Measurements from ENCODE around the gene DUOX2.
"Not testable (repeated sequence)": the region's sequence is repeated elsewhere in the genome, so short reads cannot be mapped to it uniquely, and the experiment has no call there.

Gene DUOX2

DNA sequence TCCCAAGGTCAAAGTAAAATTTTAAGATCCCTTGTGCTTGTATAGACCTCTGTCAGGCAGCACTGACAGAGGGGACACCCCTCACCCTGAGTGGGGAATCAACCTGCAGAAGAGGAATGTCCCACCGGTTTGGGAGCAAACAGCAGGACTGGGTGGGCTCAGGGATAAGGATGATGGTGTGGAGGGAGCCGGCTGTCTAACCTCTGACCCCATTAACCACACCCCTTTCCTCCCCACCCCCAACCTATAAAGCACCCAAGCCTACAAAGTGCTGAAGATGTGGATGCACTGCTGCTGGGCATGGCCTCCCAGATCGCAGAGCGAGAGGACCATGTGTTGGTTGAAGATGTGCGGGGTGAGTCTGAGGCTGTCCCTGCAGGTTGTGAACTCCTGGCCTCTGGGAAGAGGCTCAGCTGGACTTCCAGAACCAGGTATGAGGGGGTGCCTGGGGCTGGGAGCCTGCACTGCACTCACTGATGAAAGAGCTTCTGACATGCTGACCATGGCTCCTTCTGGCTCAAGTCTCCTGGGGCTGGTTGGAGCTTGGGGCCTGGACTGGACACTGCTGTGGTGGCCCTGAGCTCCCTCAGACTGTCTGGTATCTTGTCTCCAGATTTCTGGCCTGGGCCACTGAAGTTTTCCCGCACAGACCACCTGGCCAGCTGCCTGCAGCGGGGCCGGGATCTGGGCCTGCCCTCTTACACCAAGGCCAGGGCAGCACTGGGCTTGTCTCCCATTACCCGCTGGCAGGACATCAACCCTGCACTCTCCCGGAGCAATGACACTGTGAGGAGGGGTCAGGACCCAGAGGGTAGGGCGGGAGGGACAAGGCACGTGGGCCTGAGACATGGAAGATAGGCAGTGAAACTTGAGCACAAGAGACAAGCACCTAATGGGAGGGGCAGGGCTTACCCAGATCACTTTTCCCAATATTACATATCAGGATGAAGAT is 25.1 kb upstream of the DUOX2 start:
- DNase-seq, result no peak

DNA sequence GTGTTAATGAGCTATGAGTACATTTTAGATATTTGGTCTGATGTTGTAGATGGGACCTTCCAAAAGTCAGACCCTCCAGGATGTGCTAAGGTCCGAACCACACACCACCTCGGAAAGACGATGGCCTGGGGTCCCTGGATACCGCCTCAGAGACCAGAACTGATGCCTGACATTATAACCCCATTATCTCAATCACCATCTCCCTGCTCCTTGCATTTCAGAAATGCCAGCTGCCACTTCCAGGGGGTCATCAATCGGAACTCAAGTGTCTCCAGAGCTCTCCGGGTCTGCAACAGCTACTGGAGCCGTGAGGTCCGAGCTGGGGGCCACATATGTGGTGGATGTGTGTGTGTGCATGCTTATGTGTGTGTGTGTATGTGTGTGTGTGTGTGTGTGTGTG is 23.7 kb upstream of the DUOX2 start:
- no peak for DNase-seq

DNA sequence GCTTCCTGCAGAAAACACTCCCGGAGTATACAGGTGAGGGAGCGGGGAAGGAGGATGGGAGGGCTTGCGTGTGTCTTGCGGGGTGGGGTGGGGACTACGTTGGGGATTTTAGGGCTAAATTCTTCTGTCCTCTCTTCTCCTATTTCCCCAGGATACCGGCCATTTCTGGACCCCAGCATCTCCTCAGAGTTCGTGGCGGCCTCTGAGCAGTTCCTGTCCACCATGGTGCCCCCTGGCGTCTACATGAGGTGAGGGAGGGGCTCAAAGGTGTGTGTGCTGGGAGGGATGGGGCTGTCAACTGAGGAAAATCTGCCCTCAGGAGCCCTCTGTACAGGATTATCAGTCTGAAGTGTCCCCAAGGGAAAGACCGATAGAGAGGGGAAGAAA is 22.4 kb upstream of the DUOX2 start:
- DNase-seq, result no peak

DNA sequence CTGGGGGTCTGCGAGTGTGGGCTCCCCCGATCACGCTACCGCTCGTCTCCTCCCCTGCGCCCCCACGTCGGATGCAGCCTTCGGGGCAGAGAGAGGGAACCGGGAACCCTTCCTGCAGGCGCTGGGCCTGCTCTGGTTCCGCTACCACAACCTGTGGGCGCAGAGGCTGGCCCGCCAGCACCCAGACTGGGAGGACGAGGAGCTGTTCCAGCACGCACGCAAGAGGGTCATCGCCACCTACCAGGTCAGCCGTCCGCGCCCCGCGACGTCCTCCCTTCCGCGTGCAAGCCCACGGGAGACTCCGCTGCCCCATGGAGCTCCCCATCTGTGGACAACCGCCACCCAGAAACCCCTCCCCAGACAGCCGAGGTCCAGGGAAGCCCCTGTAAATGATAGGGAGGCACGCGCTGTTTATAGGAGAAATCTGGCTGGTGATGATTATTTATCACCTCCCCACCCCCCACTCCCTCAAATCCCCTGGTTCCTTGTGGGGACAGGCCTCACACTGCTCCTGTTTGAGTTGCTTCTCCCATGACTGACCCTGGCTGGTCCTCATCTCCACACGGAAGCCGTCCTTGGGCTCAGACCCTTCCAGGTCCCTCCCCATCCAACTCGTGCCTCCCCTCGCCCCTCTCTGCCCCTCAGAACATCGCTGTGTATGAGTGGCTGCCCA is 21.9 kb upstream of the DUOX2 start:
- not testable (repeated sequence) for DNase-seq

DNA sequence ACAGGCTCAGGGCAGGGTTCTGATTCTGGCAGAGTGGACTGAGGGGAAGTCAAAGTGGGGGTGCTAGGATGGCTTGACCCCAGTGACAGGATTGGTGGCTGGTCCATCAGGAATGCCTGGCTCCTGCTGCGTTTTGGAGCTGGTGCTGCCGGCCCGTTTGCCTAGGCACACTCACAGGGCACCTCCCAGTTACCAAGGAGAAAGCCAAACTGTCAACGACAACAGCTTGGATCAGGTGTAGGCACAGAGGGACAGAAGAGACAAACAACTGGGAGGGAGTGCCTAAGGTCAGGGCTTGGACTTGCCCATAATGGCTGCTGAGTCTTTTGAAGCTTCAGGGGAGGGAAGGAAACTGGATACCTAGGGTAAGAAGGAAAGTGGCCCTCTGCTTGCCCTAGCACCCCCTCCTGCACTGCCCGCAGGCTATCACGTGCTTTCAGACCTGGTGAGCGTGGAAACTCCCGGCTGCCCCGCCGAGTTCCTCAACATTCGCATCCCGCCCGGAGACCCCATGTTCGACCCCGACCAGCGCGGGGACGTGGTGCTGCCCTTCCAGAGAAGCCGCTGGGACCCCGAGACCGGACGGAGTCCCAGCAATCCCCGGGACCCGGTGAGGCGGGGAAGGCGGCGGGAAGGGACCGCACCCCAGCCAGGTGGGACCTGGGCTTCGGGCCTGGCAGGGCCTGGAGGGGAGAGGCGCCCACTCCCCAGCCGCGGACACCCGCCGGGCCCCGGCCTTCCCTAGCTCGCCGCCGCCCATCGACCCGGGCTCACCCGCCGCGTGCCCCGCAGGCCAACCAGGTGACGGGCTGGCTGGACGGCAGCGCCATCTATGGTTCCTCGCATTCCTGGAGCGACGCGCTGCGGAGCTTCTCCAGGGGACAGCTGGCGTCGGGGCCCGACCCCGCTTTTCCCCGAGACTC is 21.0 kb upstream of the DUOX2 start:
- DNase-seq, result no peak

DNA sequence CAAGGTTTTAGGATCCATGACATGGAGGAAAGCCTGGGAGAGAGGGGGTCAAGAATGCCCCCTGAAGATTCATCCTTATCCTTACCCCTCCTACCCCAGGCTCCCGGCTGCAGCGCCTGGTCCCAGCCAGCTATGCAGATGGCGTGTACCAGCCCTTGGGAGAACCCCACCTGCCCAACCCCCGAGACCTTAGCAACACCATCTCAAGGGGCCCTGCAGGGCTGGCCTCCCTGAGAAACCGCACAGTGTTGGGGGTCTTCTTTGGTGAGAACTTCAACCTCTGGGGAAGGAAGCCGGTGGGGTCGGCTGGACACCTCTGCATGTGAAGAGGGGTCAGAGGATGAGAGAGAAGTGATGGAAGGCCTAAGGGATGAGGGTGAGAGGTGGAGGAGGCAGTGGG is 20.1 kb upstream of the DUOX2 start:
- no peak for DNase-seq

DNA sequence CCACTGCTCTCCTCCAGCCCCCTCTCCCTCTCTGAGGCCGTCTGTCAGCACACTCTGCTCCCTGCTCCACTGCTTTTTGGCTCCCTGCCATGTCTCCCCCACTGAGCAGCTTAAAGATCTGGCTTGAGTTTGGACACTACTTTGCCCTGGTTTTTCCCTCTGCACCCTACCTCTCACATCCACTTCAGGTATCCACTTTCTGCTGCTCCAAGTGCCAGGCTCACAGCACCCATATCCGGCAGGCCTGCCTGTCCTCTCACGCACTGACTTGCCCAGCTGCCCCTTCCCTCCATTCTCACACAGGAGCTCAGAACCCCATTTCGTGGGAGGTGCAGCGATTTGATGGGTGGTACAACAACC is 19.6 kb upstream of the DUOX2 start:
- DNase-seq, result no peak

DNA sequence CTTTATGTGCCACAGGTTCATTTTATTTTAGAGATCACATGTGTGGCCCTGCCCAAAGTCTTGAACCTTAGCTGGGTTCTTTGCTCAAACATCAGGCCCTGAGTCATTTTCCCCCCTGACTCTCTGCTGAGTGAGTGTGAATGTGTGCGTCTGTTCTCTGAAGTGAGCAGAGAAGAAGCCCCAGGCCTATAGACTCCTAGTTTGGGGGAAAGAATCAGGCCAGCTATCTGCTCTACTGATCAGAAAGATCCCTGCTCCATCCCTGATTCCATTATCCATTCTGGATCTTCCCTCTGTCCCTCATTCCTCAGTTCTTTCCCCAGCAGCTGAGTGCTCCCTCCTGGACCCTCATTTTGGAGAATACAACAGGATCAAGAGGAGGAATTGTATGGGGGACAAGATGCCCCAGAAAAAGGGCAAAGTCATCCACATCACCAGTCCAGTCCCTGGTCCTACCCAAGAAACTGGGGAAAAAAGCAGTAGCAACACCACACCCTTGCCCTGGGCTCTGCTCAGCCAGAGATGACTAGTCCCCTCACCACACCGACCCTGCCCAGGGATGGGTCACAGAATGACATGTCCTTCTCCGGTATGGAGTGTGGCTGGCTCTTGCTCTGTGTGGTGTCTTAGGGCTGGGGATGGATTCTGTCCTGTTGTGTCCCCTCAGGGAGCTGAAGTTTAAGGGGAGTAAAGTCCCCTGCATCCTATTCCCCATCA is 19.0 kb upstream of the DUOX2 start:
- no peak for DNase-seq

DNA sequence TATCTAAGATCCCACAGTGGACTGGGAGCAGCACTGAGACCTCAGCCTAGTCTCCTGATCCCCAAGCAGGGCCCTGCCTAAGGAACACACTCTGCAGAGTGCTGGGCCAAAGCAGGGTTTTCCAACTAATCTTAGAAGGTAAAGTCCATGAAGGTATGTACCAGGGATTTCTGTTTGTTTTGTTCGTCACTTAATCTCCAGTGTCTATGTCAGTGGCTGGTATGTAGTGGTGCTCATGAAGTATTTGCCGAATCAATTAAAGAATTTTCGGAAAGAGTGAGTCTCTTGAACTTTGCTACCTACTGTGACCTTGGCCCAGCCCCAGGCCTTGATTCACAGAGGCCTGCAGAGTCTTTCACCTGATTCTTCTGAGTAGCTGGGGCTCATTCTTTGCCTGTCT is 17.5 kb upstream of the DUOX2 start:
- no peak for DNase-seq

DNA sequence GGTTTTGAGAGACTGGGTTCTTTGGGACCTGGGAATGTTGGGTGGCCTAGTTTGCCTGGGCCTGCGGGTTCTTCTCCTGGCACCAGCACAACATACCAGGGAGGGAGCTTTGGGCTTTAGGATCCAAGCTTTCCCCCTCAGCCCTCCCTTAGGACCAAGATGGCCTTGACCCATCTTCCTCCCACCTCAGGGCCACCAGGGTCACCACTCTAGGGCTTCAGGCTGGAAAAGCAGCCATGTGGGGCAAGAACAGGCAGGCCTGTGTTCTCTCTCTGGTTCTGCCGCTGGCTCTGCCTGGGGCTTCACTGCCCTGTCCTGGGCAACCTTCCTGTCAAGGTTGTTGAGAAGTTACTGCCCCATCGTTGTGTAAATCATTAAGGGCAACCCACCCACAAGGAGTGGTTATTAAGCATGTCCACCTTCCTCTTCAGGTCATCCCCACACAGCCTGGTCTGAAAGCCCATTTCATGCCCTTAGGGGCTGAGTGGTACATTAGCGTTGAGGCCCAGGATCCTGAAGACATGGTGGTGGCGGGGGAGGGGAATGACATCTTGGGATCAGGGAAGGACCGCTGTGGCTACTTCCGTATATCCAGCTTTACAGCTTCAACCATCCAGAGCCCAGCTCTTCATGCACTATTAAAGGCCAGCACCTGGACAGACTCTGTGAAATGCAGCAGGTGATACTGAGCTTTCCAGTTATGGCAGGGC is 16.5 kb upstream of the DUOX2 start:
- no peak for DNase-seq

DNA sequence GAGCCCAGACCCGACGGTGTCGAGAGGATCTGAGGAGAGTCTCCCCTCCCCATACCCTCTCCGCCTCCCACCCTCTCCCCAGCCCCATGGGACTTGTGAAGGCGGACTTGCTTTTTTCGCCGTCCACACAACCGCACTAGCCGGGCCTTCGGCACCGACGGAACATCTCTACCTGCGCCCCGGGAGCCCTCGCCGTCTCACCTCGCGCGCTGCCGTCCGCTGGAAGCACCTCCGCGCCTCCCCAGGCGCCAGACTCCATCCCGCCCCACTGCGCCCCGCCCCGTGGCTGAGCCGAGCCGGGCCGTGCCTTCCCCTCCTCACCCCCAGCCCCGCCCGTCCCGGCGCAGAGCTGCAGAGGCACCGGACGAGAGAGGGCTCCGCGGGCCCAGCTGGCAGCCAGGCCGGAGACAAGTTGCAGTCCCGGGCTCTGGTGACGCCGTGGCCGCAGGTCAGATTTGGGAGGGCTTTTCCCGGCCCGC is 15.7 kb upstream of the DUOX2 start, which contains the start of the genes DUOX1 and DUOXA1:
Gene DUOX1, plus strand, starts transcription at position 344 of the 479 bp plus-strand sequence. CDS start 1,973 bp downstream, outside the sequence.
Gene DUOXA1, minus strand, starts transcription at position 229 of the 479 bp plus-strand sequence. CDS start 6,865 bp downstream, outside the sequence.
- no peak for DNase-seq

DNA sequence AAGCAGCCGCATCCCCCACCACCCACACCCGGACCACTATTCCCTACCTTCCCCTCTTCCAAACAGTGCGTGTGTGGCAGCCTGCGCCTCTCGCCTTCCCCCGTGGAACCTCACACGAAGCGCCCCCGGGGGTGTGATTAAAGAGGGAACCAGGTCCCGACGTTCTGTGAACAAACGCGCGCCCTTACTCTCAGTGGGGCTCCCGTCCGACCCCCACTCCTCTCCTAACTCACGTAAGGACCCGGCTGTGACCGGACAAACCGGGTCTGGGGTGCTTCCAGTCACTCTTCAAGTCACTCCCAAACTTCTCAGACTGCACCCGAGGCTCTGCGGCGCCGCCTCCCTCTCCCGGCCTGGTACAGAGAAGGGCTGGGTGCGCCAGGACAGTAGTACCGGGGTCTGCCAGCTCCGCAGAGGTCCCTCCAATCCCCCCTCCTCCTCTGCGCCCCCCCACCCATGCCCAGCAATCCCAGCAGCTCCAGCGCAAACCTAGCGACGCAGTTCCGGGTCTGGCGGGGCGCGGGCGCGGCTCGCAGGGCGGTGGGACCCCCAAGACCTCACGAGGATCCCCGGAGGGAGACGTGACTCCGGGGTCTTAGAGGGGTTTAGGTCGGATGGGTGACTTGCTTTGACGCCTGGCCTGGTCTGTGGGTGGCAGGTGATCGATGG is 15.1 kb upstream of the DUOX2 start:
- DNase-seq, result no peak

DNA sequence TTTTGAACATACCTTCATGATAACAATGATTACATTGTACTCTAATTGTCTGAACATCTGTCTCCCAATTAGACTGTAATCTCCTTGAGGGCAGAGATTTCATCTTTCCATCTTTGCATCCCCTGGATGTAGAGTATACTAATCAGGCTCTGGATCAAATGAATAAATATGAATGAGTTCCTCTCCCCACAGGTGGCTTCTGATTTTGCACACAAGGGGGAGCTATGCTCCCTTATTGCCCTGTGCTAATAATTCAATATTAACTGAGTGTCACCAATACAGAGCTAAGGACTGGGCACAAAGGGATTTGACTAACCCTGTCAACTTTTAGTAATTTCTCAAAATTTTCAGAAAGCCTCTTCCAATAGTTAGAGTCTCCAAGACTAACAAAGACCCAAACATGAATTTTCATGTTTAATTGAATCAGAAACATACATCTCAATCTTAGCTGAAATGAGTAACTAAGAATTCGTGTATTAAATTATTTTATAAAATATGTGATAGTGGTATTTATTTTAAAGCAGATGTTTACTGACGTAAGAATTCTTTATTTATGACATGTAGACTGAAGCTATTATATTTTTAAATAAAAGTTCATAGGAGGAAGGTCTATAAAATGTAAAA is 12.7 kb upstream of the DUOX2 start:
- no peak for DNase-seq

DNA sequence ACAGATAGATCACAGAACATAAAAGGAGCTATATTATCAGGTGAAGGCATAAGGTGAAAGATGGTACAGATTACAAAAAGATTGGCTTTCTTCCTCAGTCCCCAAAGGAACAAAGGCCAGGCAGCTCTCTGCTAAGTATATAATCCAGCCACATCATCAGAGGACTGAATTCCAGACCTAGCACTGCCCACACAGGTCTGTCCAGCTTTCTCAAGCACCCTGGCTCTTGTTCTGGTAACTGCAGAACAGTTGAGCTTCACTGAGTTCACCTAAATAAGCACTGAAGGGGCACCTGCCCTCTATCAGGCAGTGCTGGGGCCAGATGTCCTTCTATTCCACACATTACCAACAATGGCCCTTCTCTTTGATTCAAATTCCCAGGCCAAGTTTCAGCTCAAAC is 9.4 kb upstream of the DUOX2 start:
- no peak for DNase-seq

DNA sequence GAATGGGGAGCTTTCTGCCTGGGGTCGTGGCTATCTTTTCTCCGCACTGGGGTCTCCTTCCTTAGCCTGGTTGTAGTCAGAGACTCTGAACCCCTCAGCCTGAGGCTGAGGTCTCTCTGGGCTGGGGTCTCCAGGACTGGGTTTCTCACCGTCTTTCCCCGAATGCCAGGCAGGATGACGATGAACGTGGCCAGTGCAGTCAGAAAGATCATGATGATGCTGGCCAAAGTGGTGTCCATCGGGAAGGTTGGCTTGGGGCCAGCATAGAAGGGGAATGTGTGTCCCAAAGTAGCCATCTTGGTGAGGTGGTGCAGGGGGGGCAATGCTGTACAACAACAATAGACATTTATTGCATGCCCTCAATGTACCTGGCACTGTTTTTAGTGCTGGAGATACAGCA is 8.7 kb upstream of the DUOX2 start:
- DNase-seq, result no peak

DNA sequence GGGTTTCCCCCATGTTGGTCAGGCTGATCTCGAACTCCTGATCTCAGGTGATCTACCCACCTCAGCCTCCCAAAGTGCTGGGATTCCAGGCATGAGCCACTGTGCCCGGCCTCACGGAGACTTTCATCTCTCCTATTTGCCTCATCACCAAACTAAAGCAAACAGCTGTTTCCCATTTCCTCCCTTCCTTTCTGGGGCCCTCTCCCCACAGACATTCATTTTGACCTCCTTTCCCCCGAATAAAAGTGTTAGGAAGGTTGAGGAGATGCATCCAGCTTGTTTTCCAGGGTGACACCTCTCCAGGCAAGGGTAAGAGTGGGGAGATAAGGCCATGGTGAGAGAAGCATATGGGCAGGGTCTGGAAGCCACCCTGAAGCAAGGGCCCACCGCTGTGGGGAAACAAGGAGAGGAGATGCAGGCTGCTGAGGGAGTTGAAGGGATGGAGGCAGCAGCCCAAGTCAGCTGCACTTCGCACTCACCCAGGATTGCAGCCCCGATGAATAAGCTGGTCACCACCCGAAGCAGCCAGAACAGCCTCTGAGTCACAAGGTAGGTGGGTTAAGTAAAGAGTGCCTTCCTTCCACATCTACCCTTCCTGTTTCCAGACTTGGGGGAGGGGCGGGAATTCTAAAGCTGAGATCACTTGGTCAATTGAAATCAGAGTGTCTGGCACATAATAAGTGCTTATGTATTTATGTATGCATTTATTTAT is 7.9 kb upstream of the DUOX2 start:
- peak; percentile 58 for DNase-seq

DNA sequence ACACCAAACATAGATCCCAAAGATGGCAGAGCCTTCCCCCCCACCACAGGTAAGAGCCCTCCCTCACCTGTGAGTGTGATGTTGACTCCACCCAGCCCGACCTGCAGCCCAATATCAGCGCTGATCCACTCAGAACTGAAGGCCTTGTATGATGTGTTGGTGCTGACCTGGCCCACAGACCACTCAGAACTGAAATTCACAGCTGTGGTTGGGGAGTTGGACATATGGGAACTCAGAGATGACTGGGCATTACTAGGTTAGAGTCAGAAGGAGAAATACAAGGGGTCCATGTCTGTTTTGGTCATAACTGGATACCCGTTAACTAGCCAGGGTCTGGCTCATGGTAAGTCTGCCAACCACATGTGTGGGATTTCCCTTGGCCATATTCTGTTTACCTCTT is 7.0 kb upstream of the DUOX2 start:
- no peak for DNase-seq

DNA sequence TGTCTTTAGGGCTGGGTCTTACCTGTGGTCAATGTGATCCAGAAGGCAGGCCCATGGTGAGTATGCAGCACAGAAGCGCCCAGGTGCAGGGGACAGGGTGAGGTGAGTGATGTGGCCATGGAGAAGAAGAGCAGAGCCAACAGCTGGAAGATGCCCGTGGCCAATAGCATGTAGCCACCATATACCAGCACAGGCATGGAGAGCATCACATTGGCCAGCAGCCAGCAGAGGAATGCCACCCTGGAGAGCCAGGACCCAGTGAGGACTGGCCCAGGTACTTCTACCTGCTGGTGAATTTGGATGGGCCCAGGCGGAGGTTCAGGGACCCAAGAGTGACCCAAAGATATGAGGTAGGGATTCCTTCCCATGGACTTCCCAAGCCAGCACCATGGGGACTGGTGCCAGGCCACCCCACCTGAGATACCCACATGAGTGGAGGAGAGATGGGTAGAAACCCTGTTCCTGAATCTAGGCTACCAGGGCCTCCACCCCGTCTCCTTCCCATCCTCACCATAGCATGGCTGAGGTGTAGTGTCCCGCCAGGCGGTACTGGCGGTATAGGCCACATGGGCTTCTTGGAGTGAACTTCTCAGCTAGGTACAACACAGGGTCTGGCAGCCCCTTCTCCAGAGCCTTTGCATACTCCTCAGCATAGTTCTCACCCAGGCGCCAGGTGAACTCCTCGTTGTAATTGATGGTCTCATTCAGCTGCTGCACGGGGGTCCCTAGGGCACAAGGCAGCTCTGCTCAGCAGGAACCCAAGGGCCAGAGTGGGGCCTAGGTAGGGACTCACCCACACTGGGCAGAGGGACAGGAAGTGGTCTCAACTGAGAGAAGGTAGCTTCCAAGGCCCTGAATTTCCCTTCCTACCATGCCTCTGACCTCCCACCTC is 6.4 kb upstream of the DUOX2 start:
- no peak for DNase-seq

DNA sequence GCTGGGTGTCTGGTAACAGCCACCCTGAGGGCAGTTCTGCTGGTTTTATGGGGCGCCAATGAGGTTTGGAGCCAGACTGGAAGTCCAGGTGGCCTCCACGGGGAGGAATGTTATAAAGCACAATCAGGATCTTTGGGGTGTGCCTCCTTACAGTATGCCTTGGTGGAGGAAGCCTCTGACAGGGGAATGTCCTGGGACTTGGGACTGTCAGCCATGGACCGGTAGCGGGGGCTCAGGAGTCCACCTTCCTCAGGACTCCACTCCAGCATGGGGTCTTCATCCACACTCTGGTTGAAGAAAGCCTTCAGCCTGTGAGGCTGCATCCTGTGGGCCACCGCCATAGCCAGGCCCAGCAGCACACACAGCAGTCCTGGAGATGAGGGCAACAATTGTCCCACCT is 5.0 kb upstream of the DUOX2 start:
- no peak for DNase-seq
